Measurements from ENCODE around the gene CYP2W1.

DNA sequence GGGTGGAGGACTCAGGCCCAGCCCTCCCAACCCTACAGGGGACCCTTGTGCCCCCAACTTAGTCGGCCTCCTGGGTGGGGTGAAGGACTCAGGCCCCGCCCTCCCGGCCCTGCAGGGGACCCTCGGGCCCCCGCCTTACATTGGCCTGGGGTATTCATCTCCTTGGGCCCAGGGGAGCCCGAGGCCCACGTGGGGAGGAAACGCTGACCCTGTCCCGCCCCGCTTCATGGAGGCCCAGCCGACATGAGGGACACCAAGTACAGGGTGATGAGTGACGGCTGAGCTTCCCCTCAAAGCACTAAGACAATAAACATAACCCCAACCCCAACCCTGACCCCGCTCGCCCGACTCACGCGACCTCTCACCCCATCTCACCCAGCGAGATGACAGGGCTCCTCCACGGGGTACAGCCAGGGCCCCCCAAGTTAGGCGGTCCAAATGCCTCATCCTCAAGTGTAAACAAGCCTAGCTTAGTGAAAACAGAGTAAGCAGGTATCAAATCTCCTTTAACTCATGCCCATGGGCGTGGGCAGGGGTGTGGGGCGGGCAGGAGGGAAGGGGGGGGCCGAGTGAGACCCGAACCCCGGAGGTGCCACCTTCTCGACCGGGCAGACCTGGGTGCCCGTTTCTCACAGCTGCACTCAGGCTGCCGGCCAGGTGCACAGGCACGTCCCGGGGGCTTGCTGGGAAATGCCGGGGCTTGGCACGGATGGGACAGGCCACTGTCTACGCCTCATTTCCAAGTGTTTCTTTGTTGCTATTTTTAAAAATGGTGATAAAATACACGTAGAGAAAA is 8.2 kb downstream of the CYP2W1 start:
- no peak for TF ChIP-seq NPAS2 (CRISPR knock-in tag; IDR thresholded peaks at IDR 0.05; ENCODE audit: borderline replicate concordance)
- TF ChIP-seq, protein P1, sequence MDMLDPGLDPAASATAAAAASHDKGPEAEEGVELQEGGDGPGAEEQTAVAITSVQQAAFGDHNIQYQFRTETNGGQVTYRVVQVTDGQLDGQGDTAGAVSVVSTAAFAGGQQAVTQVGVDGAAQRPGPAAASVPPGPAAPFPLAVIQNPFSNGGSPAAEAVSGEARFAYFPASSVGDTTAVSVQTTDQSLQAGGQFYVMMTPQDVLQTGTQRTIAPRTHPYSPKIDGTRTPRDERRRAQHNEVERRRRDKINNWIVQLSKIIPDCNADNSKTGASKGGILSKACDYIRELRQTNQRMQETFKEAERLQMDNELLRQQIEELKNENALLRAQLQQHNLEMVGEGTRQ (IDR thresholded peaks at IDR 0.05), result no peak
- TF ChIP-seq NFE2L2 (conservative IDR thresholded peaks at IDR 0.05; ENCODE audit: low read length), result no peak
- no peak for TF ChIP-seq POLR2AphosphoS2 (conservative IDR thresholded peaks at IDR 0.05; ENCODE audit: low read length)
